GM21619 (cell line): Measurements from ENCODE around the gene QPRT.
A peak's percentile ranks its signal among the peaks of the same experiment; 100 is the strongest.
"Not testable (repeated sequence)": the region's sequence is repeated elsewhere in the genome, so short reads cannot be mapped to it uniquely, and the experiment has no call there.

ENCODE experiments used
- ATAC-seq: cut with Tn5 transposase; IDR thresholded peaks from one replicate; pipeline ENCODE4 v1.9.1; 2021; ENCODE audit not compliant: unreplicated experiment

Gene QPRT

DNA sequence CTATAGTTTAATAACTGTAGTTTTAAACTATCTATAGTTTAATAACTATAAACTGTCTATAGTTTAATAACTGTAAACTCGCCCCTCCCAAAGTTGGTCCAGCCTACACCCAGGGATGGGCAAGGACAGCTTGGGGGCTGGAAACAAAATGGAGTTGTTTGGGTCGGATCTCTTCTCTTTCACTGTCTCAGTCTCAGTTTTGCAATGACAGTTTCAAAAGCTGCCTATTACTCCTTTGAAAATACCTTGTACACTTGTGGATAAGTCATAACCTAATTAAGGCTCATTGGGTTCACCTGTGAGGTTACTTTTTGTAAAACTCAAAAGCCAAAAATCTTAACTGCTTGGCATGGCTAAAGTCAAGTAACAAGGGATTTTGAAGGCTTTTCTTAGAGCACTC, 35.4 kb downstream of the QPRT start:
- ATAC-seq: no peak

DNA sequence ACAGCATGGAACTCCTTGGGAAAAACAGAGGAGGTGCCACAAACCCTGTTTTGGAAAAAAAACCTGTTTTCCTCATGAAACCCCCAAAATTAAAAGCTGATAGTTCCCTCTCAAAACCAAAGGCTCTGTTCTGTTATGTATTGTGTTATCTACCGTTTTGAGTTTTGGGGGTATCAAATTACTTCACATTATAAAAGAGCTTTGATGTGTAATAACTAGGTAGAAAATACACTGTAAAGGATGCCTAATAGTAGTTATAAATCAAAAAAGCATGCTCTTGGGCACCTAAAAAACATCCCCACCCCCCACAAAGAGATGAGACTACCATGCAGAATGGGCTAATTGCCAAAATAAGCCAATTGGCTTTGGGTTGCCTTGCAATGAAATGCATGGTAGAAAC, 36.0 kb downstream of the QPRT start:
- no peak for ATAC-seq

DNA sequence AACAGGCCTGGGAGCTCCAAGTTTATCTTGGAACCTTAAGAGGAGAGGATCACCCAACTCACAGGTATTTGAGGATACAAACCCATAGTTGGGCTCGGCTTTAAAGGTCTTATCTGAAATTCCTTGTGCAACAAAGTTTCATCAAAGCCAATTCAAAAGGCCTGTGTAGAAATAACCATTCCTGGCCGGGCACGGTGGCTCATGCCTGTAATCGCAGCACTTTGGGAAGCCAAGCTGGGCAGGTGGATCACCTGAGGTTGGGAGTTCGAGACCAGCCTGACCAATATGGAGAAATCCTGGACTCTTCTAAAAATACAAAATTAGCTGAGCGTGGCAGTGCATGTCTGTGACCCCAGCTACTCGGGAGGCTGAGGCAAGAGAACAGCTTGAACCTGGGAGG, 38.1 kb downstream of the QPRT start:
- ATAC-seq: no peak

DNA sequence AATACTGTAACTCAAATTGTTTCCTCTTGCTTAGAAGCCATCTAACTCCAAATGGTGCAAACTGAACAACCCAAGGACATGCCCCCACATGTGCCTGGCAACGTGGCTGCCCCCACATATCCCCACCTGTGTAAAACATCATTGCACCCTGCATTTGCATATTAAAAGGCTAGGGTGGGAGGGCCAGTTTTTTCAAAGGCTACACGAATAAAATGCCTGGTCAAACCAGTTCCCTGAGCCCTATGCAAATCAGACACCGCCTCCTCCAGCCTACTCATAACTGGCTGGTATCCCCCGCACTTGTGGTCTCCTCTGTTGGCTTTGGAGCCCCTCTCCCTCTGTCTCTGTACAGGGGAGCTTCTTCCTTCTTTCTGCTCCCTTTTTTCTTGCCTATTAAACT, 40.1 kb downstream of the QPRT start:
- no peak for ATAC-seq

DNA sequence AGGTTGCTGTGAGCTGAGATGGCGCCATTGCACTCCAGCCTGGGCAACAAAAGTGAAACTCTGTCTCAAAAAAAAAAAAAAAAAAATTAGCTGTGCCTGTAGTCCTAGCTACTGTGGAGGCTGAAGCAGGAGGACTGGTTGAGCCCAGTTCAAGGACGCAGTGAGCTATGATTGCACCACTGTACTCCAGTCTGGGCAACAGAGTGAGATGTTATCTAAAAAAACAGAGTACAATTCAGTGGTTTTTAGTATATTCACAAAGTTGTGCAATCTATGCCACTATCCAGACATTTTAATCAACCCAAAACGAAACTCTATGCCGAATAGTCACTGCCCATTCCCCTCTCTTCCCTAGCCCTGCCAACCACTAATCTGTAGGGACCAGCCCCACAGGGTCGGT, 41.7 kb downstream of the QPRT start:
- no peak for ATAC-seq

DNA sequence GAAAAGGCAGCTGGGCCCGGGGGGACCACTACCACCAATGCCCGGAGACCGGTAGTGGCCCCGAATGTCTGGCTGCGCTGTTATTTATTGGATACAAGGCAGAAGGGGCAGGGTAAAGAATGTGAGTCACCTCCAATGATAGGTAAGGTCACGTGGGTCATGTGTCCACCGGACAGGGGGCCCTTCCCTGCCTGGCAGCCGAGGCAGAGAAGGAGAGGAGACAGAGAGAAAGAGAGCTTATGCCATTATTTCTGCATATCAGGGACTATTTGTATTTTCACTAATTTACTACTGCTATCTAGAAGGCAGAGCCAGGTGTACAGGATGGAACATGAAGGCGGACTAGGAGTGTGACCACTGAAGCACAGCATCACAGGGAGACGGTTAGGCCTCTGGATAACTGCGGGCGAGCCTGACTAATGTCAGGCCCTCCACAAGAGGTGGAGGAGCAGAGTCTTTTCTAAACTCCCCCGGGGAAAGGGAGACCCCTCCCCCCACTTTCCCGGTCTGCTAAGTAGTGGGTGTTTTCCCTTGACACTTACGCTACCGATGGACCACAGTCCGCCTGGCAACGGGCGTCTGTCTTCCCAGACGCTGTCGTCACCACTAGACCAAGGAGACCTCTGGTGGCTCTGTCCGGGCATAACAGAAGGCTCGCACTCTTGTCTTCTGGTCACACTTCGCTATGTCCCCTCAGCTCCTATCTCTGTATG, 42.3 kb downstream of the QPRT start:
- ATAC-seq: not testable (repeated sequence)

DNA sequence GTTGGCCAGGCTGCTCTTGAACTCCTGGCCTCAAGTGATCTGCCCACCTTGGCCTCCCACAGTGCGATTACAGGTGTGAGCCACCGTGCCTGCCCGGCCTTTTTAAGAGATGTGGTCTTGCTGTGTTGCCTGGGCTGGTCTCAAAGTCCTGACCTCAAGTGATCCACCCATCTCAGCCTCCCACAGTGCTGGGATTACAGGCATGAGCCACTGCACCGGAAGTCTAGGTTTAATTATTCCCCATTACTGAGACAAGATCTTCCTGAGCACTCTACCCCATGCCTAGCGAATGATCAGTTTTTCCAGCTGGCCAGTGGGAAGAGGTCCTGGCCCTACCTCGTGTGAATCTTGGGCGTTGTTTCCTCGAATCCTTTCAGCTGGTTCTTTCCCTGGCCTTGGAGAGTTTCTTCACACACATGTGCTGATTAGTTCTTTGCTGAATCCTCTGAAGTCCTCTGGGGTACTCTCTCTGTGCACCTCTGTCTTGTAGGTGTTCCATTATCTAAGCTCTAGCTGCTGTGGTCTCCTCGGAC, 47.9 kb downstream of the QPRT start:
- no peak for ATAC-seq

DNA sequence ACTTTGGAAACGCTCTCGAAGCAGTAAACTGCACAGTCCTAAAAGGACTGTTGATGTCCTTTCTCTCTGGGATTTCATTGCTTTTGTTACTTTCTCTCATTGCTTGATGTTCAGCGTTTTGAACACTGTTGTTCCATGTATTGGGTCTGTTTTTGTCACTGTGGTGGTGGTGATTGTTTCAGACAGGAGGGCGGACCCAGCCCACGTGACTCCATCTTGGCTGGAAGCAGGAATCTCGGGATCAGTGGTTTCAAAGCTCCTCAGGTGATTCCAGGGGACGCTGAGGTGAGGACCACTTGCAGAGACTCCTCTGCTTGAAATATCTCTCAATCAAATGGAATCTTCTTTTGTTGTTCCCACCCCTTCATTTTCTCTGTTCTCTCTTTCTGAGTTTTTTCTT, 48.5 kb downstream of the QPRT start:
- no peak for ATAC-seq

DNA sequence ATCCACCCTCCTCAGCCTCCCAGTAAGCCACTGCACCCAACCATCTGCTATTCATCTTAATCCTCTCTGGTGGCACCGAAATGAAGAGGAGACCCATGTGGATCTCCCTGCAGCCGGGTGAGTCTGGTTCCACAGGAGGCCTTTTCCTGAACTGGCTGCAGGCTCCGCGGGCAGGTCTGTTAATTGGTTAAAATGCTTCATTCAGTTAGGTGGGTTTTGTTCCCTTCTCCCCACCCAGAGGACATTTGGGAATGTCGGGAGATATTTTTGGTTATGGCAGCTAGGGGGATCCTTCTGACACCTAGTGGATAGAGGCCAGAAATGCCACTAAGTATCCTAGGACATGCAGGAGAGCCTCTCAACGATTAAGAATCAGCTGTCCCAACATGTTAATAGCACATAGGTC, 50.1 kb downstream of the QPRT start:
- no peak for ATAC-seq

DNA sequence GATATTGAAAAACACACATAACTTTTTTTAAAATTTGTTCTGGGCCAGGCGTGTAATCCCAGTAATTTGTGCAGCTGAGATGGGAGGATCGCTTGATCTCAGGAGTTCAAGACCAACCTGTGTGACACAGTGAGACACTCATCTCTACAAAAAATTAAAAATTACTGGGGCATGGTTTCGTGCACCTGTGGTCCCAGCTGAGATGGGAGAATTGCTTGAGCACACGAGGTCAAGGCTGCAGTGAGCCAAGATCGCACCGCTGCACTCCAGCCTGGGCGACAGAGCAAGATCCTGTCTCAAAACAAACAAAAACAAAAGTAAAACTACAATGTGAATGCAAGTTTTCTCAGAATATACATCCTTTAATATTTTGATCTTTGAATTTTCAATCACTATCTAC, 51.7 kb downstream of the QPRT start:
- no peak for ATAC-seq

DNA sequence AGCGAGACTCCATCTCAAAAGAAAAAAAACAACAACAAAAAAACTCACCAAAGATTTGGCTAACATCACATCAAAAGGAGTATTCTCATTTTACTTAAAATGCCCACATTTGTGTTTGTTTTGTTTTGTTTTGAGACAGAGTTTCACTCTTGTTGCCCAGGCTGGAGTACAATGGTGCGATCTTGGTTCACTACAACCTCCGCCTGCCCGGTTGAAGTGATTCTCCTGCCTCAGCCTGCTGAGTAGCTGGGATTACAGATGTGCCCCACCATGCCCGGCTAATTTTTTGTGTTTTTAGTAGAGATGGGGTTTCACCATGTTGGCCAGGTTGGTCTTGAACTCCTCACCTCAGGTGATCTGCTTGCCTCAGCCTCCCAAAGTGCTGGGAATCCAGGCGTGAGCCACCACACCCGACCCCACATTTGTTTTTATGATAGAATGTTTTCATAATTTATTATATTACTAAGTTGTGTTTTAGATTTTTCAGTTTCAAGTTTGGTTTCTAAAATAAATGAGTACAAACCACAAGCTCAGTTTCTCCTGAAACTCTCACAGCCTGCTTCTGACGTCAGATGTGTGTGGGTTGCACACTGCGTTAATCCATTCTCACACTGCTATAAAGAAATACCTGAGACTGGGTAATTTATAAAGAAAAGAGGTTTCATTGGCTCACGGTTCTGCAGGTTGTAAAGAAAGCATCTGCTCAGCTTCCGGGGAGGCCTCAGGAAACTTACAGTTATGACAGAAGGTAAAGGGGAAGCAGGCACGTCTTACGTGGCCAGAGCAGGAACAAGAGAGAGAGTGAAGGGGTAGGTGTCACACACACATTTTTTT, 53.0 kb downstream of the QPRT start:
- peak; percentile 78 for ATAC-seq

DNA sequence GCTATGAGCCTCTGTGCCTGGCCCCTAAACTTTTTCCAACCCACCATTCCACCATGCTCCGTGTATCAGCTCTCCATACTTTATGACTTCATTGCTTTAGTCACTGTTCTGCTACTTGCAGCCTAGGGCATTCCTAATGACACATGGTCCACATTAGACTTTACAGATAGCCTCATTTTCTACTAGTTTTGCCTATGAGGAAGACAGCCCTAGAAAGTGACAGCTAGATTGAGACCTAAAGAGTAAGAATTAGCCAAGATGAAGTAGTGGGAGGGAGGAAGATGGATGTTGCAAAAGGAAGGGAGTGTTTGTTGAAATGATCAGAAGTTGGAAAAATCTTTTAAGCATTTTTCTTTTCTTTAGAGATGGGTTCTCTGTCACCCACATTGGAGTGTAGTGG, 55.8 kb downstream of the QPRT start:
- ATAC-seq: no peak

DNA sequence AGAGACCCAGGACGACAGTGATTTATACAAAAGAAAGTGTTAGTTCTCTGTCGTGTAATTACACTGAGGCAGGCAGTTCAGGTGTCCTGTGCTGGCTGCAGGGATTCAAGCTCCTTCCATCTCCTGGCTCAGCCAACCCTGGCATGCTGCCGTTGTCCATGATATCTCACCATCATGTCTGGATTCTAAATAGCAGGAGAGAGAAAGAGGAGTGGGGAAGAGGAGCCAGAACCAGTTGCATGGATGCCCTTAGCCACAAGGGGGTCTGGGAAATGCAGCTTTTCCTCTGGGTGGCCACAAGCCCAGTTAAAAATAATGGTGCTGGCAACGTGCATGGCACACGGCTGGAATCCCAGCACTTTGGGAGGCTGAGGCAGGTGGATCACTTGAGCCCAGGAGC, 57.1 kb downstream of the QPRT start:
- no peak for ATAC-seq

DNA sequence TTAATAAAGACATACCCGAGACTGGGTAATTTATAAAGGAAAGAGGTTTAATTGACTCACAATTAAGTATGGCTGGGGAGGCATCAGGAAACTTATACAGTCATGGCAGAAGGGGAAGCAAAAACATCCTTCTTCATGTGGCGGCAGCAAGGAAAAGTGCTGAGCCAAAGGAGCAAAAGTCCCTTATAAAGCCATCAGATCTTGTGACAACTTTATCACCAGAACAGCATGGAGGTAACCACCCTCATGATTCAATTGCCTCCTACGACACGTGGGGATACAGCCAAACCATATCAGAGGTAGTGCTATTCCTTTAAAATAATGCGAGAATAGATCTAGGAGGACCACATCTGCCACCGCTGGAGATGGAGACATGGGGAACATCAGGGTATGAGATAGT, 57.8 kb downstream of the QPRT start:
- ATAC-seq: no peak

DNA sequence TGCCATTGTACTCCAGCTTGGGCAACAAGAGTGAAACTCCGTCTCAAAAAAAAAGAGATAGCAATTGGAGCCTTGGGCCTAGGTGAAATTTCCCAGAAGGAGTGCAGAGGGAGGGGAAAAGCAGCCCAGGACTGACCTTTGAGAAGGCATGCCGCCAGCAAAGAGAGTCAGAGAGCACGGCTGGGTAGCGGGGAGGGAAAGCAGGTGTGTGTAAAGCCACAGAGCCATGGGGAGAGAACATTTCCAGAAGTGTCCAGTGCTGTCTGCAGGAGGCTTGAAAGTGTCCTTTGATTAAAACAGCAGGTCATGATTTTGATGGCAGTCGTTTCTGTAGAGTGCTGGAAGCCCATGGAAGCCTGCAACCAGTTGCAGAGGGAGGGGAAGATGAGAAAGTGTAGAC, 58.7 kb downstream of the QPRT start:
- no peak for ATAC-seq

DNA sequence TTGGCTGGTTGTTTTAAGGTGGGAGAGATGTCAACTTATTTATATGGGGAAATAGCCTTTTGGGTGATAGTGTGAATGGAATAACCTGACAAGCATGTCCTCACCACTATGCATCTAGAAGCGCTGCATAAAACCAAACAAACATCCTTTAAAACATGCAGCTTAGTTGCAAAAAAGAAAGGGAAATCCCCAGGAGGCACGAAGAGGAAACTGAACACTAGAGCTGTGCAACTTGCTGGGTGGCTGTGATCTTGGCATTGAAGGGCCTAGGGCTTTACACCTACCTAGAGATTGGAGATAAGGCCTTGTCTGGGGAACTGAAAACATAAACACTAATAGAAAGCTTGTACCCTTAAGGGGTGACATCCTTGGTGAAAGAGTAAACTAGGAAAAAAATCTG, 59.5 kb downstream of the QPRT start:
- no peak for ATAC-seq

DNA sequence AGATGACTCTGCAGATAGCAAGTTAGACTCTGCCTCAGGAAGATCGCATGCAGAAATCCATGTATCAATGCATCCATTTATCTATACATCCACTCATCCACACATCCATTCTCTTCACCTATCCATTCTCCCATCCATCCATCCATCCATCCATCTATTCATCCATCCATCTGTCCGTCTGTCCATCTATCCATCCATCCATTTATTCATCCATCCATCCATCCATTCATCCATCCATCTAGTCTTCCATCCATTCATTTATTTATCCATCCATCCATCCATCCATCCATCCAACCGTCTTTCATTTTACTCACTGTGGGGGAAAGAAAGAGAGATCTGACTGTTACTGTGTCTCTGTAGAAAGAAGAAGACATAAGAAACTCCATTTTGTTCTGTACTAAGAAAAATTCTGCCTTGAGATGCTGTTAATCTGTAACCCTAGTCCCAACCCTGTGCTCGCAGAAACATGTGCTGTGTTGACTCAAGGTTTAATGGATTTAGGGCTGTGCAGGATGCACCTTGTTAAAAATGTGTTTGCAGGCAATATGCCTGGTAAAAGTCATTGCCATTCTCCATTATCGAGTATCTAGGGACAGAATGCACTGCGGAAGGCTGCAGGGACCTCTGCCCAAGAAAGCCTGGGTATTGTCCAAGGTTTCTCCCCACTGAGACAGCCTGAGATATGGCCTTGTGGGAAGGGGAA, 61.1 kb downstream of the QPRT start:
- not testable (repeated sequence) for ATAC-seq

DNA sequence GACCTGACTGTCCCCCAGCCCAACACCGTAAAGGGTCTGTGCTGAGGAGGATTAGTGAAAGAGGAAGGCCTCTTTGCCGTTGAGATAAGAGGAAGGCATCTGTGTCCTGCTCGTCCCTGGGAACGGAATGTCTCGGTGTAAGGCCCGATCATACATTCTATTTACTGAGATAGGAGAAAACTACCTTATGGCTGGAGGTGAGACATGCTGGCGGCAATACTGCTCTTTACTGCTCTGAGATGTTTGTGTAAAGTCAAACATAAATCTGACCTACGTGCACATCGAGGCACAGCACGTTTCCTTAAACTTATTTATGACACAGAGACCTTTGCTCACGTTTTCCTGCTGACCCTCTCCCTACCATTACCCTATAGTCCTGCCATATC, 61.6 kb downstream of the QPRT start:
- ATAC-seq: not testable (repeated sequence)

DNA sequence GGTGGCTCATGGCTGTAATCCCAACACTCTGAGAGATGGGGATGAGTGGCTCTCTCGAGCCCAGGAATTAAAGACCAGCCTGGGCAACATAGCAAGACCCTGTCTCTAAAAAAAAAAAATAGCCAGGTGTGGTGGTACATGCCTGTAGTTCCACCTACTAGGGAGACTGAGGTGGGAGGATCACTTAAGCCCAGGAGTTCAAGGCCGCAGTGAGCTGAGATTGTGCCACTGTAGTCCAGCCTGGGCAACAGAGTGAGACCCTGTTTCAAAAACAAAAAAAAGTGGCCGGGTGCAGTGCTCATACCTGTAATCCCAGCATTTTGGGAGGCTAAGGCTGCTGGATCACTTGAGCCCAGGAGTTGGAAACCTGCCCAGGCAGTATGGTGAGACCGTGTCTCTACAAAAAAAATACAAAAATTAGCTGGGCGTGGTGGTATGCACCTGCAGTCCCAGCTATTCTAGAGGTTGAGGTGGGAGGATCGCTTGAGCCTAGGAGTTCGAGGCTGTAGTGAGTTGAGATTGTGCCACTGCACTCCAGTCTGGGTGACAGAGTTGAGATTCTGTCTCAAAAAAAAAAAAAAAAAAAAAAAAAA, 63.8 kb downstream of the QPRT start:
- no peak for ATAC-seq

DNA sequence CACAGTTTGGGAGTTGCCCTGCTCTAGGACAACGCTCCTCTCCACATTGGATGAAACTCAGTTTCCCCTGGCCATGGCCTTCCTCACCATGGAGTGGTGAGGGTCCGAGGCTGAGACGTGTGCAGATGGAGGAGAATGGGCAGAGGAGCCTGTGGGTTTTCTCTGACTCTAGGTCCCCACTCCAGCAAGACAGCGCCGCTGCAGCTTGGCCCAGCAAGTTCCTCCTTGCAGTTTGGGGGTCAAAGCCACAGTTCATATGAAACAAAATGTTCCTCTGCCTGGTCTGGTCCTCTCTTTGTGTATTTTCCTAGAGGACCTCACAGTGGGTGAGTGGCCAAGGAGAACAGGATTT, 64.5 kb downstream of the QPRT start:
- no peak for ATAC-seq

DNA sequence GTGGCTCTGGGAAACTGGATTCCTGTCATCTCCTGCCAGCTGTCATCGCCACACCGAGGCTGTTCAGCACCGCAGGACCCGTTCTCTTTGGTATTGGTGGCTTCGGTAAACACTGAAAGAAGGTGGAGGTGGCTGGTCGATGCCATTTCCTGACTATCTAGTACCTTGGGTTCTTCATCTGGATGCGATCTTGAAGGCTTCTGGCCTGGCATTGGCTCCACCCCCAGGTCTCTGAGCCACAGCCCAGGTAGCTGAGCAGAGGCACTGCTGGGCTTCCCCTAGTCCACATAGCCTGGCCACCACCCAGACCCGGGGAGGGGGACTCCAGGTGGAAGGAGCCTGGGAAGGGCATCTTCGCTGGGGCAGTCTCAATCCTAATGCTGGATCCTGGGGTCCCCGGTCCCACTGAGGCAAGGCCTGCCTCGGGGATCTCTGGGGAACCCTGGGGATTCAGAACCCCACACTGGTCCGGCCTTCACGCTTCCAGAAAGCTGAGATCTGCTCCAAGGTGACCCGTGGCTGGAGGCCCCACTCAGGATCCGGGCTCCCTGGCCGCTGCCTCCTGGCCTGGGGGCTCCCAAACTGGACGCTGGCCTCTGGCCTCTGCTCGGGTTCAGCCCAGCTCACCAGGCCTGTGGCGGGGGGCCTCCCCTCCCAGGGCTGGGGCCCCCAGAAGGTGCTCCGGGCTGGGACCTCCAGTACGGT, 65.0 kb downstream of the QPRT start:
- no peak for ATAC-seq
